Measurements from ENCODE around the gene CEP170B.
A peak's percentile ranks its signal among the peaks of the same experiment; 100 is the strongest.

CEP170B gene

GRCh38 chr14:104935955-104936354 is 70.9 kb downstream of the CEP170B start:
- H3K36me3 ChIP-seq: peaks cover 0 to 7% (median 5%) of the 10 kb centered on the region in 3 donors
- H3K27me3 ChIP-seq: no peaks in the 10 kb centered on the region
- H3K4me1 ChIP-seq: peaks cover 0 to 21% (median 18%) of the 10 kb centered on the region in 4 donors

DNA sequence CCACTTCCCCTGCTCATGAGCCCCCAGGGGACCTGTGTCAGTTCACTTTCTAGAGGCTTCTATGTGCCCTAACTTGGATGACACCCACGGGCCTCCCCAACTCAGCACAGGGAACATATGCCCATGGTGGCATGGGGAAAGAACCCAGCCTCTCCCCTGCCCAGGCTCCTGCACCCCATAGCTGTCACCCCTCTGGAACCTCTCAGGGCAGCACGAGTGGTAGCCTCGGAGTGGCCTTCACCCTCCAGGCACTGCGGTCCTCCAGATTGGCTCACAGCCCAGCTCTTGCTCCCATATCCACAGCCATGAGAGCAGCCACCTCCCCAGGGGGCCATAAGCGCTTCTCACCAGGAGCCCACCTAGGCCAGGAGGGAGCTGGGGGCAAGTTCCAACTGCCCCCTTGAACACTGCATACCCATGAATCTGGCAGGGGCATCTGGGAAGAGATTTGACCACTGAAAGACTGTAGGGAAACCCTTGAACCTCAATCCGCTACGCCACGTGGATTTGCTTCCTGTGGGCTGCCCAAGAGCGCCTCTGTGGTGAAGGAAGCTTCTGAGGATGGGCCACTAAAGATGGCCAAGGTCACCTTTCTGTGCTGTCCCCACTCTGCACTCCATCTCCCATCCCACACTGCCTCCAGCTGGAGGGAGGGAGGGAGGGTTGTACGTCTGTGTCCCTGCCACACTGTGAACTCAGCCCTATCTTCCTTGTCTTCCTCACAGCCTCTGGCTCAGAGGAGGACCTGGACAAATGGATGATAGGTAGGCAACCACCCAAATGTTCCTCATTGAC is 71.5 kb downstream of the CEP170B start:
- intact Hi-C loops (cut with DNase I; ENCODE audit: low total_unique reads): no loop called here
- Histone ChIP-seq H3K4me1 (peaks cover 0 to 21% (median 18%) of the 10 kb centered on the region in 4 donors), H3K36me3 (peaks cover 0 to 13% (median 5%) of the 10 kb centered on the region in 3 donors), H3K9me3 (no peaks in the 10 kb centered on the region), H3K27me3 (no peaks in the 10 kb centered on the region), H3K4me3 (no peak overlapping the region), H3K27ac (no peak overlapping the region)
- TF ChIP-seq, protein P1, sequence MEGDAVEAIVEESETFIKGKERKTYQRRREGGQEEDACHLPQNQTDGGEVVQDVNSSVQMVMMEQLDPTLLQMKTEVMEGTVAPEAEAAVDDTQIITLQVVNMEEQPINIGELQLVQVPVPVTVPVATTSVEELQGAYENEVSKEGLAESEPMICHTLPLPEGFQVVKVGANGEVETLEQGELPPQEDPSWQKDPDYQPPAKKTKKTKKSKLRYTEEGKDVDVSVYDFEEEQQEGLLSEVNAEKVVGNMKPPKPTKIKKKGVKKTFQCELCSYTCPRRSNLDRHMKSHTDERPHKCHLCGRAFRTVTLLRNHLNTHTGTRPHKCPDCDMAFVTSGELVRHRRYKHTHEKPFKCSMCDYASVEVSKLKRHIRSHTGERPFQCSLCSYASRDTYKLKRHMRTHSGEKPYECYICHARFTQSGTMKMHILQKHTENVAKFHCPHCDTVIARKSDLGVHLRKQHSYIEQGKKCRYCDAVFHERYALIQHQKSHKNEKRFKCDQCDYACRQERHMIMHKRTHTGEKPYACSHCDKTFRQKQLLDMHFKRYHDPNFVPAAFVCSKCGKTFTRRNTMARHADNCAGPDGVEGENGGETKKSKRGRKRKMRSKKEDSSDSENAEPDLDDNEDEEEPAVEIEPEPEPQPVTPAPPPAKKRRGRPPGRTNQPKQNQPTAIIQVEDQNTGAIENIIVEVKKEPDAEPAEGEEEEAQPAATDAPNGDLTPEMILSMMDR (IDR thresholded peaks at IDR 0.05): no peak
- DNase-seq: peak; percentile 12 to 55

More at GRCh38 chr14:104935955-104936354, 70.9 kb downstream of the CEP170B start:
- H3K27ac ChIP-seq: no peak overlapping the region
- no peaks in the 10 kb centered on the region for H3K9me3 ChIP-seq
- H3K4me3 ChIP-seq: no peak overlapping the region
- DNase-seq: no peak
- intact Hi-C loops (cut with DNase I; ENCODE audit: low total_unique reads): loop anchor here (2.0 kb wide), 1 partner anchor 29 kb away; no protein-coding TSS in a partner anchor
- TF ChIP-seq, protein P1 (IDR thresholded peaks at IDR 0.05): no peak

DNA sequence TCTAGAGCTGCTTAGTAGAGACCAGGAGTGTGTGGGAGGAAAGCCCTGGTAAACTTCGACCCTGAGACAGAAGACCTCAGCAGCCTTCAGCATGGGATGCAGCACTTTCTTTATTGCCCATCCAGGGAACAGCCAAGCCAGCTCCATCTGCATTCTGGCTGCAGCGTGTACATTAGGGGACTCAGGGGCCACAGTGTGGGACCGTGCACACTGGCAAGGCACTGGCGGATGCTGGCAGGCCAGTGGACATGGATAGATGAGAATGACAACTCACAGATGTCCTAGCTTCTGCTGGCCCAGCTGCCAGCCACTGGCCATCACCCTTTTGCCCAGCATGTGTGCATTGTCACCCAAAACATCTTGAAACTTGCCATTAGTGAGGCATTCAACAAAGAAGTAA is 72.1 kb downstream of the CEP170B start:
- intact Hi-C loops (cut with DNase I; ENCODE audit: low total_unique reads): no loop called here
- Histone ChIP-seq H3K27me3 (no peaks in the 10 kb centered on the region), H3K36me3 (peaks cover 0 to 18% (median 5%) of the 10 kb centered on the region in 3 donors), H3K27ac (no peak overlapping the region), H3K9me3 (no peaks in the 10 kb centered on the region), H3K4me3 (no peak overlapping the region), H3K4me1 (peaks cover 0 to 18% (median 12%) of the 10 kb centered on the region in 4 donors)
- DNase-seq: peak in 1 of 2 donors; percentile 7
- TF ChIP-seq, protein P1 (IDR thresholded peaks at IDR 0.05): no peak

DNA sequence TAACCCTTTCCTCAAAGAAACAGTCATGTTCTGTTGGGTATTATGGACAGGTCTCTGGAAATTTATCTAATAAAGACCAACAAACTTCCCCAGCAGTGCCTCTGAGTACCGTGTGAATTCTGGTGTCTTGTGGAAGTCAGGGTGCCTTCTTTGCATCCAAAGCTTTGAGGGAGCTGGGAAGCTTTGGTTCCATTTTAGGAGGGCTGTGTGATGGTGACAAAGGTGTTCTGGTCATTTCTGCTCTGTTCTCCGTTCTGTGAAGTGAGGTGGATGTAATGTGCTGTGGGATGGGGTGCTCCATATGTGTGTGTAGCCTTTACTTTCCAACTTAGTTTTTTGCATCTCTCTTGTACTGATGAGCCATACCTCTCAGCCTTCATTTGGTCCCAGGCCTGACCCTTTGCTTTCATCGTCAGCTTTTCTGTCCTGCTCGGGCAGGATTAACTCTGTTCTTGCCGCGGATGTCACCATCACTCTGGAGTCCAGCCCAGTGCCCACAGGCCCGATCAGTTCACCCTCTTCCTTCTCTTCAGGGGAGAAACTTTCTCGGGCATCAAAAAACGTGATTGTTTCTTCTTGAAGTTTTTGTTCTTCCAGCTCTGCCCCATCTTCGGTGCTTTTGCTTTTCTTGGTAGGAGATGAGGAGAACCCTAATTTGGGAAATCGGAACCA is 72.8 kb downstream of the CEP170B start:
- no peak for DNase-seq
- no peaks in the 10 kb centered on the region for H3K27me3 ChIP-seq
- intact Hi-C loops (cut with DNase I; ENCODE audit: low total_unique reads): no loop called here

GRCh38 chr14:104938436-104938835 is 73.4 kb downstream of the CEP170B start:
- Histone ChIP-seq H3K27ac (no peak overlapping the region), H3K4me1 (peaks cover 0 to 7% (median 4%) of the 10 kb centered on the region in 4 donors), H3K9me3 (no peaks in the 10 kb centered on the region), H3K27me3 (no peaks in the 10 kb centered on the region), H3K4me3 (no peak overlapping the region), H3K36me3 (peaks cover 0 to 31% (median 5%) of the 10 kb centered on the region in 3 donors)
- TF ChIP-seq, protein P1 (IDR thresholded peaks at IDR 0.05): no peak
- intact Hi-C loops (cut with DNase I; ENCODE audit: low total_unique reads): no loop called here
- no peak for DNase-seq

More for the DNA sequence above, 72.8 kb downstream of the CEP170B start:
- TF ChIP-seq, protein P1 (IDR thresholded peaks at IDR 0.05): no peak
- Histone ChIP-seq H3K36me3 (peaks cover 0 to 25% (median 5%) of the 10 kb centered on the region in 3 donors), H3K27ac (no peak overlapping the region), H3K4me1 (peaks cover 0 to 11% (median 6%) of the 10 kb centered on the region in 4 donors), H3K4me3 (no peak overlapping the region), H3K9me3 (no peaks in the 10 kb centered on the region)

All from tibial artery (tissue), 4 donors.